Epidermal melanocyte (primary cell): Measurements from ENCODE around the gene C1orf146.
"Not testable (repeated sequence)": the region's sequence is repeated elsewhere in the genome, so short reads cannot be mapped to it uniquely, and the experiment has no call there.

ENCODE experiments used
- DNase-seq: peaks from one replicate; pipeline ENCODE4 v3.0.0; 2011; ENCODE audit warnings: low spot score; ENCODE audit not compliant: insufficient read length

Gene C1orf146

DNA sequence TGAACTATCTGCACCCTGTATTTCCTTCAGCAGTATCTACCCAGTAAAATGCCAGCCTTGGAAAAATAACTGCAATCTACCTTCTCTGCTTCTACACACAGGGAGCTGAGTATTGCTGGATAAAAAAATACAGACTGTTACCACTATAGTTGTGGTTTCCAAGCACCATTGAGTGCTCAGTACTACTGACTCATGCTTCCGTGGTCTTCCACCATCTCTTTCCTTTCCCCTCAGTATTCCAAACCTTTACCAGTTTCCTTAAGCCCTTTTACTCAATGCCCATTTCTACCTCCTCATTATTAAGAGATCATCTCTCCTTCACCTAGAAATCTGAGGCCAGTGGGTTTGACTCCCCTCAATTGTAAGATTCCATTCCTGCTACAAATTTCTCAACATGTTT lies 57.2 kb downstream of the C1orf146 start:
- DNase-seq = no peak

- no peak for DNase-seq
Measured at GRCh38 chr1:92276082-92276481, 58.4 kb downstream of the C1orf146 start.

GRCh38 chr1:92277105-92277723 lies 59.5 kb downstream of the C1orf146 start:
- DNase-seq = no peak

DNA sequence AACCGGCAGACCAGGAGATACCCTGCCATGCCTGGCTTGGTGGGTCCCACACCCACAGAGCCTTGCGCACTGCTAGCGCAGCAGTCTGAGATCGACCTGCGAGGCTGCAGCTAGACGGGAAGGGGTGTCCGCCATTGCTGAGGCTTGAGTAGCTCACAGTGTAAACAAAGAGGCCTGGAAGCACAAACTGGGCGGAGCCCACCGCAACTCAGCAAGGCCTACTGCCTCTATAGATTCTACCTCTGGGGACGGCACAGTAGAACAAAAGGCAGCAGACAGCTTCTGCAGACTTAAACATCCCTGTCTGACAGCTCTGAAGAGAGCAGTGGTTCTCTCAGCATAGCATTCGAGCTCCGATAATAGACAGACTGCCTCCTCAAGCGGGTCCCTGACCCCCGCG lies 62.1 kb downstream of the C1orf146 start:
- not testable (repeated sequence) for DNase-seq

- not testable (repeated sequence) for DNase-seq
Measured at GRCh38 chr1:92281411-92281810, 63.7 kb downstream of the C1orf146 start.

- DNase-seq = no peak
Measured at GRCh38 chr1:92291372-92291999, 73.8 kb downstream of the C1orf146 start.
